ENCODE data around the gene PITPNM2.

GRCh38 chr12:123134826-123135225 is 16.1 kb downstream of the PITPNM2 start:
- TF ChIP-seq CTCF (IDR thresholded peaks at IDR 0.05) (no peak), POLR2A (IDR thresholded peaks at IDR 0.05) (no peak), POLR2AphosphoS5 (IDR thresholded peaks at IDR 0.05) (no peak)
